Fibroblast of pulmonary artery (primary cell): ENCODE results near the gene NOS1AP.

Experiments
- DNase-seq: peaks from one replicate; pipeline ENCODE4 v3.0.0-alpha.2; 2010; ENCODE audit warnings: low read depth
- H3K4me3 ChIP-seq: replicated peaks from 2 replicates; pipeline ENCODE4 v1.5.1; 2011; ENCODE audit warnings: low read depth, mild to moderate bottlenecking, control low read depth, low read length, moderate library complexity
- TF ChIP-seq, protein P1 (sequence below): IDR thresholded peaks from 2 replicates; pipeline ENCODE4 v1.5.1; 2011; ENCODE audit warnings: mild to moderate bottlenecking, control low read depth, low read length, inconsistent platforms; ENCODE audit errors: missing control alignments

NOS1AP gene

GRCh38 chr1:162305969-162306368 is 236.5 kb downstream of the NOS1AP start:
- peak; percentile 36 for DNase-seq
- H3K4me3 ChIP-seq: no peak overlapping the region
- TF ChIP-seq, protein P1, sequence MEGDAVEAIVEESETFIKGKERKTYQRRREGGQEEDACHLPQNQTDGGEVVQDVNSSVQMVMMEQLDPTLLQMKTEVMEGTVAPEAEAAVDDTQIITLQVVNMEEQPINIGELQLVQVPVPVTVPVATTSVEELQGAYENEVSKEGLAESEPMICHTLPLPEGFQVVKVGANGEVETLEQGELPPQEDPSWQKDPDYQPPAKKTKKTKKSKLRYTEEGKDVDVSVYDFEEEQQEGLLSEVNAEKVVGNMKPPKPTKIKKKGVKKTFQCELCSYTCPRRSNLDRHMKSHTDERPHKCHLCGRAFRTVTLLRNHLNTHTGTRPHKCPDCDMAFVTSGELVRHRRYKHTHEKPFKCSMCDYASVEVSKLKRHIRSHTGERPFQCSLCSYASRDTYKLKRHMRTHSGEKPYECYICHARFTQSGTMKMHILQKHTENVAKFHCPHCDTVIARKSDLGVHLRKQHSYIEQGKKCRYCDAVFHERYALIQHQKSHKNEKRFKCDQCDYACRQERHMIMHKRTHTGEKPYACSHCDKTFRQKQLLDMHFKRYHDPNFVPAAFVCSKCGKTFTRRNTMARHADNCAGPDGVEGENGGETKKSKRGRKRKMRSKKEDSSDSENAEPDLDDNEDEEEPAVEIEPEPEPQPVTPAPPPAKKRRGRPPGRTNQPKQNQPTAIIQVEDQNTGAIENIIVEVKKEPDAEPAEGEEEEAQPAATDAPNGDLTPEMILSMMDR: no peak

GRCh38 chr1:162310337-162310736 is 240.8 kb downstream of the NOS1AP start:
- H3K4me3 ChIP-seq: no peak overlapping the region
- TF ChIP-seq, protein P1: no peak
- peak; percentile 48 for DNase-seq

DNA sequence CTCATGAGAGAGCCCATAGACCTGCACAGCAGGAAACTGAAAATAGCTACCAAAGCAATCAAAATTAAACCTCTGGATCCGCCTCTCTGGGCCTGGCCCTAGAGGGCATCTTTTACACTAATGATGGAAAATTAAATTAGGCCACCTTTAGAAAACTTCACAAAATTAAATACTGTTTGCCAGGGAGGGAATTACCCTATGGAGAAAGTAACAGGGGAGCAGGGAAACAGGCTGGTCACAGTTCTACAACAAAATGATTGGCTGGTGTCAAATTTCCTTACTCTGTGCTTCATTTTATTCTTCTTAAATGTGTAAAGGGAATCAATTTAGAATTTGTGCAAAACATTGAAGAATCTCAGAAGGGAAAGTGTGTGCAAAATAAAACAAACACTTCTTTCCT is 244.7 kb downstream of the NOS1AP start:
- no peak for DNase-seq
- TF ChIP-seq, protein P1: no peak
- no peak overlapping the region for H3K4me3 ChIP-seq

DNA sequence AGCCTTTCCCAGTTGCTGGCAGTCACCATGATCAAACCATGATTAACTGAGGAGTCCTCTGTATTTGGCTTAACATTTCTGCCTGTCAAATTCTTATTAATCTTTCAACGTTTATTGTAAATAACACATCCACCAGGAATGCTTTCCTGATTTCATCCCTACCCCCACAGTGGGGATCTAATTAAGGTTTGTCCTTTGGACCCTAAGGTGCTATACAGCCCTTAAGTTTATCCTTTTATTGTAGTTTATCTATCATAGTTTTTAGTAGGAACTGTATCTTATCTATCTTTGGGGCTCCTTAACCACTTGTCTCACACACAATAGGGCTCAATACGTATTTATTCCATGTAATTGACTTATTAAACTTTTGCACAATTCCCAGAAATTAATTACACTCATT is 246.2 kb downstream of the NOS1AP start:
- H3K4me3 ChIP-seq: no peak overlapping the region
- TF ChIP-seq, protein P1: no peak
- no peak for DNase-seq

- DNase-seq: no peak
- no peak overlapping the region for H3K4me3 ChIP-seq
- TF ChIP-seq, protein P1: no peak
Observed at GRCh38 chr1:162316187-162316586, 246.7 kb downstream of the NOS1AP start.

DNA sequence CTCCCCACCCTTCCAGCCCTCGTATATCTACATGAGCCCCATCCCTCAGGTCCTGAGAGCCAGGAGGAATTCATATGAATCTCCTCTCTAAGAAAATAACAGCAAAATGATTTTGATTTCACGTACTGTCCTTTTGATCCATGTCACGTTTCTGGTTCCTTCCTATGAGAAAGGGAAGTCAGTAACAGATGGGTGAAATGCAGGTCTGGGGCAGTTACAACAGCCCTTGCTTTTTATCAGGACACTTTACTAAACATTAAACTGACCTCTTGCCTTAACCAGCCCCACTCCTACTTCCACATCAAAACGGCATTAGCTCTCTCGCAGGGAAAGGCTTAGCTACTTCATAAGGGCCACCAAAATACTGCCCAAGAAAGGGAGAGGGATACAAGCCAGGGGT is 248.1 kb downstream of the NOS1AP start:
- no peak overlapping the region for H3K4me3 ChIP-seq
- TF ChIP-seq, protein P1: no peak
- no peak for DNase-seq

- no peak overlapping the region for H3K4me3 ChIP-seq
- TF ChIP-seq, protein P1: no peak
- DNase-seq: peak; percentile 72
Observed at GRCh38 chr1:162319493-162320175, 250.1 kb downstream of the NOS1AP start.
